Liver (tissue), 3 donors: ENCODE results near the gene BCL2L13.

ENCODE experiments used
- JUND ChIP-seq, 2 donors: IDR thresholded peaks; 2 replicates each; pipeline ENCODE4 v1.6.1; 2016; ENCODE audit warnings: antibody characterized with exemption in 2 of 2
- YY1 ChIP-seq: IDR thresholded peaks from 2 replicates; pipeline ENCODE4 v1.6.1; 2016; ENCODE audit warnings: antibody characterized with exemption, mild to moderate bottlenecking
- TF ChIP-seq, protein P1 (sequence below): fragments of 150-350 bp; IDR thresholded peaks from 2 replicates; pipeline ENCODE4 v1.5.1; 2017; ENCODE audit warnings: improper control_type of control experiment, low read depth, low read length; ENCODE audit not compliant: missing input control
- donor health status: healthy.
- donor health status: healthy.

- no peak for TF ChIP-seq JUND (IDR thresholded peaks at IDR 0.05)
- TF ChIP-seq, protein P1, sequence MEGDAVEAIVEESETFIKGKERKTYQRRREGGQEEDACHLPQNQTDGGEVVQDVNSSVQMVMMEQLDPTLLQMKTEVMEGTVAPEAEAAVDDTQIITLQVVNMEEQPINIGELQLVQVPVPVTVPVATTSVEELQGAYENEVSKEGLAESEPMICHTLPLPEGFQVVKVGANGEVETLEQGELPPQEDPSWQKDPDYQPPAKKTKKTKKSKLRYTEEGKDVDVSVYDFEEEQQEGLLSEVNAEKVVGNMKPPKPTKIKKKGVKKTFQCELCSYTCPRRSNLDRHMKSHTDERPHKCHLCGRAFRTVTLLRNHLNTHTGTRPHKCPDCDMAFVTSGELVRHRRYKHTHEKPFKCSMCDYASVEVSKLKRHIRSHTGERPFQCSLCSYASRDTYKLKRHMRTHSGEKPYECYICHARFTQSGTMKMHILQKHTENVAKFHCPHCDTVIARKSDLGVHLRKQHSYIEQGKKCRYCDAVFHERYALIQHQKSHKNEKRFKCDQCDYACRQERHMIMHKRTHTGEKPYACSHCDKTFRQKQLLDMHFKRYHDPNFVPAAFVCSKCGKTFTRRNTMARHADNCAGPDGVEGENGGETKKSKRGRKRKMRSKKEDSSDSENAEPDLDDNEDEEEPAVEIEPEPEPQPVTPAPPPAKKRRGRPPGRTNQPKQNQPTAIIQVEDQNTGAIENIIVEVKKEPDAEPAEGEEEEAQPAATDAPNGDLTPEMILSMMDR: no peak
- TF ChIP-seq YY1: no peak
These were observed 27.3 kb downstream of the BCL2L13 start for GRCh38 chr22:17665854-17666253.
